CD4-positive, alpha-beta T cell treated with Interleukin-15 for 4 hours (primary cell): ENCODE measurements around the gene OR2K2.
"Not testable (repeated sequence)": the region's sequence is repeated elsewhere in the genome, so short reads cannot be mapped to it uniquely, and the experiment has no call there.

Experiments
- DNase-seq: peaks from one replicate; pipeline ENCODE4 v3.0.0-alpha.2; 2020; ENCODE audit warnings: low spot score

OR2K2 gene

GRCh38 chr9:111298111-111298510 is 31.9 kb downstream of the OR2K2 start:
- DNase-seq: no peak

DNA sequence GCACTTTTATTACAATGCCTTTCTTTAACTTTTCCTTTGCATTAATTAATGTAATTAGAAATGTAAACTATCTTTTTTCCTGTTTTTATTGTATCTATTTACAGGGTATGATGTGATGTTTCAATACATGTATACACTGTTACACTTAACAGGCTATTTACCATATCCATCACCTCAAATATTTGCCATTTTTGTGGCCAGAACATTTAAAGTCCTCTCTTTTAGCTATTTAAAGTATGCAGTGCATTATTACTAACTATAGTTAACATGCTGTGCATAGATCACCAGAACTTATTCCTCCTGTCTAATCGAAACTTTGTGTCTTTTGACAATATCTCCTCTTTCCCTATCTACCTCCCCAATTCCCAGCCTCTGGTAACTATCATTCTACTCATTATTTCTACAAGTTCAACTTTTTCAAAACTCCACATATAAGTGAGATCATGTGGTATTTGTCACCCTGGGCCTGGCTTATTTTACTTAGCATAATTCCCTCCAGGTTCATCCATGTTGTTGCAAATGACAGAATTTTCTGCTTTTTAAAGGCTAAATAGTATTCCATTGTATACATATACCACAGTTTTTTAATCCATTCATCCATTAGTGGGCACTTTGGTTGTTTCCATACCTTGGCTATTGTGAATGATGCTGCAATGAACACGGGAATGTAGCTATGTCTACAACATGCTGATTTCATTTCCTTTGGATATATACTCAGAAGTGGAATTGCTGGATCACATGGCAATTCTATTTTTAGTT is 32.8 kb downstream of the OR2K2 start:
- DNase-seq: no peak

- no peak for DNase-seq
Measured at GRCh38 chr9:111294691-111295451, 35.2 kb downstream of the OR2K2 start.

DNA sequence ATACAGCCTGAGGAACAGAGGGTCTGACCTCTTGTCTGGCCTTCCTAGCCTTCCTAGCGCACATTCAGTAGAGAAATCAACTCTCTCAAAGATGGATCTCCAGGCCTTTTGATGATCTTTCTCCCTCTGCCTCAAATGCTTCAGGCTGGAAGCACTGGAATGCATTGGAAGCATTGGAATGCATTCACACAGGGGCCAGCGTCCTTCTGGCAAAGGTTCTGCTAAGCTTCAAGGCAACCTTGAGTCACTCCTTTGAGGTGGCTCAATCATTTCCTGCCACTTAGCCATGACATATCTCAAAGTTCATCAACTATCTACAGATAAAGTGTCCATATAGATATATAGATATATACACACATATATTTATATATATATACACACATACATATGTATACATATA is 42.9 kb downstream of the OR2K2 start:
- DNase-seq: no peak

- DNase-seq: no peak
Measured at GRCh38 chr9:111284703-111285102, 45.3 kb downstream of the OR2K2 start.

- no peak for DNase-seq
Measured at GRCh38 chr9:111282845-111283244, 47.2 kb downstream of the OR2K2 start.

DNA sequence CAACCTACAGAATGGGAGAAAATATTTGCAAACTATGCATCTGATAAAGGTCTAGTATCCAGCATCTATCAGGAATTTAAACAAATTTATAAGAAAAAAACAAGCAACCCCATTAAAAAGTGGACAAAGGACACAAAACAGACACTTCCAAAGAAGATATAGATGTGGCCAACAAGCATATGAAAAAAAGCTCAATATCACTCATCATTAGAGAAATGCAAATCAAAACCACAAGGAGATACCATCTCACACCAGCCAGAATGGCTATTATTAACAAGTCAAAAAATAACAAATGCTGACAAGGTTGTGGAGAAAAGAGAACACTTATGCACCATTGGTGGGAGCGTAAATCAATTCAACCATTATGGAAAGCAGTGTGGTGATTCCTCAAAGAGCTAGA is 49.2 kb downstream of the OR2K2 start:
- DNase-seq: not testable (repeated sequence)
